Measurements from ENCODE around the gene CAPG. TPM values are rescaled to one million over a fixed set of nuclear protein-coding genes. Genes with fewer than 3 reads are reported as not detected.

The CAPG gene, protein sequence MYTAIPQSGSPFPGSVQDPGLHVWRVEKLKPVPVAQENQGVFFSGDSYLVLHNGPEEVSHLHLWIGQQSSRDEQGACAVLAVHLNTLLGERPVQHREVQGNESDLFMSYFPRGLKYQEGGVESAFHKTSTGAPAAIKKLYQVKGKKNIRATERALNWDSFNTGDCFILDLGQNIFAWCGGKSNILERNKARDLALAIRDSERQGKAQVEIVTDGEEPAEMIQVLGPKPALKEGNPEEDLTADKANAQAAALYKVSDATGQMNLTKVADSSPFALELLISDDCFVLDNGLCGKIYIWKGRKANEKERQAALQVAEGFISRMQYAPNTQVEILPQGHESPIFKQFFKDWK
- 11.0 TPM for total RNA-seq

DNA sequence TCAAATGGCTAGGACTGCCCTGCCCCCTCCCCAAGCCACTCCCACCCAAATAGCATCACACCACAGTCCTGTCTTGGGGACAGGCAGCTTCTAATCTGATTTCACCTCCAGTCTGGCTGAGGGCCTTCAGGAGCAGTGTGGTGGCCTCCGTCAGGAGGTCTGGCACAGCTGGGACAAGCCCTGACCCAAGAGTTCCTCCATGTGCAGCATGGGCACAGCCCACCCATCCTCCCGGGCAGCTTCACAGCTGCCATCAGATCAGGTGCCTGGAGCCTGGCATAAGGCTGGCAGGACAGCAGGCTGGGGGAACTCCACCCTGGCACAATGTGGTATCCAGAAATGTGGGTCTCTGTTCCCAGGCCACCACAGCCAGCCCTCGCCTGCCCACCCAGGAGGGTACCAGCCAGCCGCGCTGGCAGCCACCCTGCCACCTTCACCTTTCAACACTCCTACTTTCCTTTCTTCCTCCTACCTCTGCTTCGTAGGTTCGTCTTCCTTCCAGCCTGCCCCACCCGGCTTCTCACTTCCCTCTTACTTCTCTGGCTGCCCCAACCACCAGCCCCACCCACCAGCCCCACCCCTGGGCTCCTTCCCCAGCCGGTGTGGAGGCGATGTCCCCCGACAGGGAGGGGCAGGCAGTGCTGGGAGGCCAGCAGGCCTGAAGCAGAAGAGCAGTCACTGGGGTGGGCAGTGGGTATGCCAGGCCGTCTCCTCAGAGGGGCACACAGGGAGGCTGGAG, at the start of gene CAPG:
Gene CAPG (minus strand): TSS at position 522 of the 739 bp plus-strand sequence. CDS start 8,221 bp downstream, outside the sequence.

GRCh38 chr2:85418132-85419008, 8.2 kb upstream of the CAPG start, which contains the start of gene SH2D6:
TSS of gene SH2D6 (plus strand) at chr2:85418714. CDS start at chr2:85429466, 10,752 bp downstream.

DNA sequence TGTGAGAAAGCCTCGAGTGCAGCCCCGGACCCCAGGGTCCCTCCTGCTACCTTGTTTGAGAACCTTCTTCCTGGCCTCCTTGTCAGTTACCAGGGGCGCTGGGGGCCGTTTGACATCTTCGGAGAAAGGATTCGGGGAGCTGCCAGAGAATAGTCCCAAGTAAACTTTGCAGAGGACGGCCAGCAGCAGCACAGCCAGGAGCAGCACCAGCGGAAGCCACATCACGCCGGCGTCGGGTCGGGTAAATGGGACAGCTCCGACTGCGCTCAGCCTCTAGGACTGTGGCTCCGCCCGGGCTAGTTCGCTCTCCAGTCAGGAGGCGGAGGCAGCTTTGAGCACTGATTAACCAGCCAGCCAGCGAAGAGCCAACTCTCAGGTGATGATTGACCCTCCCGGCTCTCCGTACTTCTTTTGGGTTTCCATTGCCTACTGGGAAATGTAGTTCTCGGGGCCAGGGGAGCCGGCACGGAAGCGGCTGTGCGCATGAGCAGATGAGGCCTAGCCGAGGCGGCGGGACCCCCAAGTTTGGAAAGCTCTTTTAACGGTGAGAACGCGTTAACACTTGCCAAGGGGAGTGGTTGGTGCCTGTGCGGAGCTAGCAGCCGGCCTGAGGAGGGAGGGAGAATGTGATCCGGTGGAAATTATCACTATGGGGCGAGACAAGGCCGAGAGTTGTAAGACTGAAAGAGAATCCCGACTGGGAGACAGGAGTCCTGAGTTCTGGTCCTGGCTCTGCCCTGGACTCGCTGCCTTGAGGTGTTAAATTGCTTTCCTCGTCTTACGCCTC, 55.7 kb downstream of the CAPG start, which contains the start of the genes ELMOD3 and RETSAT:
Gene ELMOD3 (plus strand): TSS at position 484 of the 787 bp plus-strand sequence. CDS start 2,430 bp downstream, outside the sequence.
Gene RETSAT (minus strand): TSS at position 243 of the 787 bp plus-strand sequence. CDS start 21 bp downstream, at position 222.

Small RNAs within 50 kb of the gene (small RNA-seq; reads per million reads assigned to genes)
- gene AC062037.1 (ENCODE audit: low replicate concordance) (not detected), gene AC062037.2 (ENCODE audit: low replicate concordance) (not detected), gene RF00019 (ENCODE audit: low replicate concordance) (not detected), gene RN7SL113P (ENCODE audit: low replicate concordance) (not detected), gene RN7SL251P (ENCODE audit: low replicate concordance) (not detected)

Other genes with a start within 250 kb of the CAPG start
- gene TGOLN2, start 82.4 kb downstream of the CAPG start, total RNA-seq: 57.0 TPM
- 14.4 TPM for gene RETSAT, start 55.8 kb downstream of the CAPG start, total RNA-seq
- 26.9 TPM for gene ELMOD3, start 55.6 kb downstream of the CAPG start, total RNA-seq
- gene SH2D6, start 8.3 kb upstream of the CAPG start, total RNA-seq: 0.94 TPM
- gene MAT2A, start 128.8 kb upstream of the CAPG start, total RNA-seq: 157 TPM
- 55.1 TPM for gene GGCX, start 151.1 kb upstream of the CAPG start, total RNA-seq
- gene VAMP8, start 167.2 kb upstream of the CAPG start, total RNA-seq: 0.94 TPM
- not detected for gene VAMP5, start 174.1 kb upstream of the CAPG start, total RNA-seq
- gene RNF181, start 185.4 kb upstream of the CAPG start, total RNA-seq: 46.0 TPM
- 6.6 TPM for gene TMEM150A, start 192.3 kb upstream of the CAPG start, total RNA-seq
- gene C2orf68, start 201.7 kb upstream of the CAPG start, total RNA-seq: 35.4 TPM
- 45.1 TPM for gene USP39, start 205.8 kb upstream of the CAPG start, total RNA-seq

All from parietal lobe (tissue), 2 donors.